ENCODE results near the gene PHLDB2.

GRCh38 chr3:111813979-111814378 lies 45.1 kb upstream of the PHLDB2 start:
- TF ChIP-seq CTCF (IDR thresholded peaks at IDR 0.05) (no peak), POLR2A (IDR thresholded peaks at IDR 0.05) (no peak)

Measured in body of pancreas (tissue), 4 donors.